Measurements from ENCODE around the gene DECR2.

- no peak for TF ChIP-seq CTCF (IDR thresholded peaks at IDR 0.05)
- no peak for TF ChIP-seq EP300 (IDR thresholded peaks at IDR 0.05)
These were observed 39.8 kb downstream of the DECR2 start for GRCh38 chr16:441447-441846.
